GM19463 (cell line): Measurements from ENCODE around the gene SLC39A7.

Source experiments
- ATAC-seq: cut with Tn5 transposase; IDR thresholded peaks from one replicate; pipeline ENCODE4 v1.9.1; 2021; ENCODE audit warnings: mild to moderate bottlenecking, moderate library complexity; ENCODE audit not compliant: unreplicated experiment

SLC39A7 gene

DNA sequence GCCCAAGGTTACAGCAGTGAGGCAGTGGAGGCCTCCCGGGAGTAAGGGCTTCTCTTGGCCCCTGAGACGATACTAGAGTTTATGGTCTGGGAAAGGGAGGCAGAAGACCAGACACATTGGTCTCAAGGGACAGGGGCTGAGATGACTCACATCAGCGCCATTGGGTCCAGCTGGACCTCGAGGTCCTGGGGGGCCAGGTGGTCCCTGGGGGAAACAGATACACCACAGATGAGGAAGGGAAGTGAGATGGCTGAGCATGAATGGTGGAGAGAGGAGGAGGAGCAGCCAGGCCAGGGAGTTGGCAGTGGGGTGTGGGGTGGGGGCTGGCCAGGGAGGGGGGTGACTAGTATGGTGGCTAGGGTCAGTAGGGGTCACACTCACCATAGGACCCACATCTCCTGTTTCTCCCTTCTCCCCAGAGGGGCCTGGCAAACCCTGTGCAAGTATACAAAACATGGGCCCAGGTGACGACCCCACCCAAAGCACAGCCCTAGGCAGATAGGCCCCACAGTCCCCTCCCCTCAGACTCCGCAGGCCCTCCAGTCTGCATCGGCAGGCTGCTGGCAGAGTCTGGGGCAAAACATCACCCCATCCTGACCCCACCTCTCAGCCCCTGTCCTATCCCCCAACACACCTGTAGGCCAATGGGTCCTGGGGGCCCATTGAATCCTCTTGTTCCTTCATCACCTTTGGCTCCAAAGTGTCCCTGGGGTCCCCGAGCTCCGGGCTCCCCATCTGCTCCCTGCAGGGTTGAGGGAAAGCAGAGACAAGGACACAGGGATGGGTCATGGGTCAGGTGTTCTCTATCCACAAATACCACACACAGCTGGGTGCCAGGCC, 30.3 kb upstream of the SLC39A7 start:
- ATAC-seq = no peak

DNA sequence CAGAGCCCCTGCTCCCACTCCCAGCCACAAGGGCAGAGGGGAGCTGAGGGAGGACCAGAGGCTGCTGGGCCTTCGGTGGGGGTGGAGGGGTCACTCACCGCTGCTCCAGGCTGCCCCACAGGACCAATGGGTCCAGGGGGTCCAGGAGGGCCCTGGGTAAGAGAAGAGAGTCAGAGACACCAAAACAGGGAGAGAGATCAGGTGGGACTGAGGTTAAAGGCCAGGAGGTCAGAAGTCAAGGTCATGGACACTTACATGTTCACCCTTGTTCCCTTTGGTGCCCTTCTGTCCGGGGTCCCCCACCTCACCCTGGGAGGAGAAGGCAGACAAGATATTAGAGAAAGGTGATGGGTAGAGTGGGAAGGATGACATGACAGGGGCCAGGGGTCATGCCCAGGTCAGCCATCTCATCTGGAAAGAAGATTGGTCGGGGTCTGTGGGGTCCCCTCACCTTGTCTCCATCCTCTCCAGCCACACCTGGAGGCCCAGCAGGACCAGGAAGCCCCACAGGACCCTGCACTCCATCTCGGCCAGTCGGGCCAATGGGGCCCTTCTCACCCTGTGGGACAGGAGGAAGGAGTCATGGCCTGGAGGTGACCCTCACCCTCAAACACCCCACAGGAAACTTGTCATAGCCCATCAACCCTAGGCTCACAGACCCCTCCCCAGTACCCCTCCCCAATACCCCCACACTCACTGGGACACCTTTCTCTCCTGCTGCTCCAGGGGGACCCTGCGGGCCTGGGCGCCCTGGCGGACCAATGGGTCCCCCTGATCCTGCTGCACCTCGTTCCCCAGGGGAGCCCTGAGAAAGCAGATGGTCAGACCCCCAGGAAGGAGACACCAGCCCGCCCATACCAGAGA, 29.4 kb upstream of the SLC39A7 start:
- ATAC-seq = no peak

DNA sequence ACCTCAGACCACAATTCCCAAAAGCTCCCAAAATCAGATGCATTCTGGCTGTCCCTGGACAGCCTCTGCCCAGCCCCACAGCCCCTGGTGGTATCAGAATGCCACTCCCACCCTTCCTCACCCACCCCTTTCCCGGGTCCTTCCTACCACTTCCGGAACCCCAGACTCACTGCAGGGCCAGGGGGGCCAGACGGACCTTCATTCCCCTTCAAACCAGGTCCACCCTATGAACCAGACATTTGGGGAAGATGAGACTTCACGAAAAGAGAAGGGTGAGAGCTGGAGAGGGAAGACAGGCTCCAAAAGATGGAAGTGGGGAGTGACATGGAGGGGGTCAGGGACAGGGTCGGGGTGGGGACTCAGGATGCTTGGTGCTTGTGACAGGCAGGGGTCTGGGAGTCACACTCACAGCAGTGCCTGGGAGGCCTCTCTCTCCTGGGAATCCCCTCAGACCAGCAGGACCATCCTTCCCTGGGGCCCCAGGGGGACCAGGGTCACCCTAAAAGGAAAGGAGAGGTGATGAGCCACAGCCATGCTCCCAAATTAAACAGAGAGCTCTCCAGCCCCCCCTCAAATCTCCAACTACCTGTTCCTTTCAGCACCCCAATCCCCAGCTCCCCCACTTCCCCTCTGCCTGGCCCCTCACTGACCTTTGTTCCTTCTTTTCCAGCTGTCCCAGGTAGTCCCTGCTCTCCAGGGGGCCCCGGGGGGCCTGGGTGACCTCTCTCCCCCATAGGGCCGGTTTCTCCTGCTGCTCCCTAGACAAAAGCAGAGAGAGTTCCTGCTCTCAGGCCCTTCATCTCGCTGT, 28.6 kb upstream of the SLC39A7 start:
- ATAC-seq = no peak

DNA sequence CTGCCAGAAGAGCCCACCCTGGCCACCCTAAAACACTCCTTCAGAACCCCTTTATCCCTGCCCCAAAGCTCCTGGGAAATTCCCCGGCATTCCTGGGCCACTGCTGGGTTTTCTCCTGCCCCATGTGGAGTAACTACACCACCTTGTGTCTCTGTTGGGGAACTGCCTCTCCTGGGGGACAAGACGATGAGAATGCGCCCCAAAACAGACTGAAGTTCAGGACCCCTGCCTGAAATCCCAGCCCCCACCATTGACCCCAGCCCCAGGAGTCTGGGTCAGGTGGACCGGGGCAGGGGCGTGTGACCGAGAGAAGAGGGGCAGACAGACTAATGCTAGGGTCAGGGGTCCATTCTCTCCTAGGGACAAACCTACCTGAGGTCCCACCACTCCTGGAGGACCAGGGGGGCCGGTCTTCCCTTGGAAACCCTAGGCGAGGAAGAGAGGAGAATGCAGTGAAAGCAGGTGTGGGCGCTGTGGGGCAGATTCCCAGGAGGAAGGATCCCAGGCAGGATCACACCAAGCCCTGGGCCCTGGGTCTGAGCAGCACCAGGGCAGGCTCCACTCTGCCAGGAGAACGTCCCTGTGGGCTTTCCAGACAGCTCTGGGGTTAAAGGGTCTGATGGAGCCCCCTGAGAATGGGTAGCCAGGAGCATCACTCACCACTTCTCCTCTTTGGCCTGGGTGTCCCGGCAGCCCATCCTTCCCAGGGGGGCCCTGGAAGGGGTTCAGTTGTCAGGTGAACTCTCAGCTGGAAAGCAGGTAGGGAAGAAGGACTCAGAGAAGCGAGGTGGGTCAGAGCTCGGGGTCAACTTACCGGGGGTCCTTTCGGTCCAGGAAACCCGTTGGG, 27.8 kb upstream of the SLC39A7 start:
- no peak for ATAC-seq

DNA sequence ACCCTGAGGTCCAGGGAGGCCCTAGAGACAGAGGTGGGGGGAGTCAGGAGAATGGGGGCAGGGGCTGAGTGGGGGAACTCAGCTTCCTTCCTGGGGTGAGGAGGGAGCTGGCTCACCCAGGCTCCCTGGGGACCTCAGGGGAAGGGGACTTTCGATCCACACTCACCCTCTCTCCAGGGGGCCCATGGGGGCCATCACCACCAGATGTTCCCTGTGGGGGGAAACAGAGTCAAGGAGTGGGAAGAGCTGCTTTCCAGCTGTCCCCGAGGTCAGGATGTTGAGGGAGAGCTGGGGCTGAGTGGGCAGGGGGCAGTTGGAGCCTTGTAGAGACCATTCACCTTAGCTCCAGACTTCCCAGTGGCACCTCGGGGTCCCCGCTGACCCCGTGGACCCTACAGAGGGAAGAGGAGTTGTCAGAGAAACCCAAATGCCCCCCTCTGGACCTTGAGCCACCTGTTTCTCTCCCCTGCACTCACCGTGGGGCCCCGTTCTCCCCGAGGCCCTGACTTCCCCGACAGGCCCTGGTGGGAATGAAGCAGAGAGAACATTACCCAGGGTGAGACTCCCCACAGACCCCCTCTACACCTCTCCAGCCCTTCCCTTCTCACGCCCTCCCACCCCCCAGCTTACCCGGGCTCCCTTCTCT, 27.0 kb upstream of the SLC39A7 start:
- no peak for ATAC-seq

DNA sequence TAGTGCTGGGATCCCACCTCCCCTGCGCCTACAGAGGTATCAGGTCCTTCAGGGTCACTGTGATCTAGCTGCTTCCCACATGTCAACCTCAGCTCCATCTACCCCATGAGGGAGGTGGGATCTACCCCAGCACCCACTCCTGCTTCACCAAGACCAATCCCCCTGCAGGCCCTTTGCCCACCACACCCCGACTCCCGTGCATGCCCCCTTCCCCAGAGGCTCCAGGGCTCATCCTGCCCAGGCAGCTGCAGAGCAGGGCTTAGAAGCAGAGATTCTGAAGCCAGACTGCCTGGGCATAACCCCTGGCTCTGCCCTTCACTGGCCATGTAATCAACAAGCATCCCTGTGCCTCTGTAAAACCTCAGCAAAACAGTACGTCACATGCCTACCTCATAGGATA, 25.9 kb upstream of the SLC39A7 start:
- ATAC-seq = no peak

DNA sequence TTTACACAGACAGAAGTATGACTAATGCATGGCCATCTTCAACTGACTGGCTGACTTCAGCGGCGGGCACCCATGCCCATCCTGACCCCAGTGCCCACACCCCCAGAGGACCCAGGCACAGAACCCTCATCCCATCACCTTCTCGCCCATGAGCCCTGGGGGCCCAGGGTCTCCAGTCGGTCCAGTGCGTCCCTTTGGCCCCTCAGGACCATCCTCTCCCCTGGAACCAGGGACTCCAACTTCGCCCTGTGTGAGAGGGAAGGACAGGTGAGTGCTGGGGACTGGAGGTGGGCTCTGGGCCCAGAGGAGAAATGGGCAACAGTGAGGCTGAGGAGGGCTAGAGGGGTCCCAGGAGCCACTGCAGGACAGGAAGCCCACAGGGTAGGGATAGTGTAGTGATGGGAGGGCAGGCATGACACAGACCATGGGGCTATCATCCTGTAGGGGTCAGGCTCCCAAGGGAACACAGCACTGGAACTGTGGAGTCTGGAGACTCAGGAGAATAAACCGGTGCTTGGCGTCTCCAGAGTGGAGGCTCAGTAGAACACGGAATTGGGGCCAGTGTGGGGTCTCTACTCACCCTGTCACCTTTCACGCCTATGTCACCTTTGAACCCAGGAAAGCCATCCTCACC, 25.1 kb upstream of the SLC39A7 start:
- no peak for ATAC-seq

DNA sequence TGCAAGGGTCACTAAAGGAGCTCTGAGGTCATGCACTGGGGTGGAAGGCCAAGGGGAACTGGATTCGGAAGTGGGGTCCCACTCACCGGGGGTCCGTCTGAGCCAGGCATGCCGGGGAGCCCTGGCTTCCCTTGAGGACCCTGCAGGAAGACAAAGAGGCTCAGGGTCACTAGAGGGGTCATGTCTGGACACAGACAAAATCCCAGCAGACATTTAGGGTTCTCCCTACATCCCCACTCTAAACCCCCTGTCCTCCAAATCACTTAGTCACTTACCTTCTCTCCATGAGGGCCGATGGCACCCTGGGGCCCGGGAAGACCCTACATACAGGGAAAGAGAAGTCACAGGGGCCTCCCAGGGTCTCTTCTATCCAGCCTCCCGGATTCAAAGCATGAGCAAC, 23.8 kb upstream of the SLC39A7 start:
- ATAC-seq = no peak

DNA sequence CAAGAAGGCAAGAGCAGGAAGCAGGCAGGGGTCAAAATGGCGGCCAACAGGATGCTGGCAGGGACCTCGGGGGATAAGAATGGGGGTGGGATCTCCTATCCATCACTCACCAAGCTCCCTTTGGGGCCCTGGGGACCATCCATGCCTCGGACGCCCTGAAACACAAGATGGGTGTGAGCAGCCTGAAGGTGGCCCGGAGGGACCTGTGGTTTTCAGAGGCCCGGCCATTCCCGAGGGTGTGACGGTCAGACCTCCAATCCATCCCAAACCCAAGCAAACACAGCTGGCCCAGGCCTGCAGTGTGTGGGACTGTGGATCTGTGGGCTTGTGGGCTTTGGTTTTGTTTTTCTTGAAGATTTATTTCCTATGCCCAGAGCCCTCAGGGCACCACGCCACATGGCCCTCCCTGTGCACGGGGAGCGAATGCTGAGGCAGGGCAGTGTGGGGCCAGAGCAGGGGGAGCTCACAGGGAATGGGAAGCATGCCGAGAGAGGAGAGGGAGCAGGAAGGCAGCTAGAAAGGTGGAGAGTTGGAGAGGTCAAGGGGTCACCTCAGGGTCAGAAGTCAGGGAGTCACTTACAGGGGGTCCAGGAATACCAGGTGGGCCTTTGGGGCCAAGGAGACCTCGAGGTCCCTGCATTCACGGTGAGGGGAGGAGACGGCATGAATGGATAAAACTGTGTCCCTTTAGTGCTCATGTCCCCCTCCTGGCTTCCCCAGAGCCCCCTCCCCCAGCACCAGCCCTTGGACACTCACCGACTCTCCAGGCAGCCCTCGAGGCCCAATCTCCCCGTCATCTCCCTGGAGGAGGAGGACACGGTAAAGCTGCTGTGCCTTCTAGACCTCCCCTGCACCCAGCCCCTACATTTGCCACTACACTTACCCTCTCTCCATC, 22.9 kb upstream of the SLC39A7 start:
- no peak for ATAC-seq

DNA sequence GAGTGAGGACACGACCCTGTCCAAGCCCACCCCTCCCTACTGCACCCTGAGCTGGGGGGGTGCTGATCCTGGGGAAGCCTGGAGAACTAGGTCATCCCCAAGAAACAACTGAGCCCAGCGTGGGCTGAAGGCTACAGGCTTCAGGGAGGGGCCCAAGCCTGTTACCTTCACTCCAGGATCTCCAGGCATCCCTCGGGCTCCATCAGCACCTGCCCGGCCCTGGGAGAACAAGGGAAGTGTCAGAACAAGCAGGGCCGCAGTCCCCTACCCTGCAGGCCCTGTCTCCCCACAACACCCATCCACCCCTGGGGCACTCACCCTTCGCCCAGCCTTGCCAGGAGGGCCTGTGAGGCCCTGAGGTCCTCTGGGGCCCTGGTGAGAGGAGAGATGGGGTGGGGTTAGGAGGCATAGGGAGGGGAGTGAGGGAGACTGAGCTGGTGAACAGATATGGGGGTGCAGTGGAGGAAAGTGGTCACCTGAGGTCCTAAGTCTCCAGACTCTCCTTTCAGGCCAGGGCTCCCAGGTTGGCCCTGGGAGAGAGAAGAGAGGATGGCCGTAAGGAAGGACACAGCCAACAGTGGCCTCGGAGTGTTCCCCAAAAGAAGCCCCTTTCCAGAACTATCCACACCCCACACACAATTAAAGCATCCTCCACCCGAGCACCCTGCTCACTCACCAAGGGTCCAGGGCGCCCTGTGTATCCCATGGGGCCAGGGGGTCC, 21.8 kb upstream of the SLC39A7 start:
- ATAC-seq = no peak

DNA sequence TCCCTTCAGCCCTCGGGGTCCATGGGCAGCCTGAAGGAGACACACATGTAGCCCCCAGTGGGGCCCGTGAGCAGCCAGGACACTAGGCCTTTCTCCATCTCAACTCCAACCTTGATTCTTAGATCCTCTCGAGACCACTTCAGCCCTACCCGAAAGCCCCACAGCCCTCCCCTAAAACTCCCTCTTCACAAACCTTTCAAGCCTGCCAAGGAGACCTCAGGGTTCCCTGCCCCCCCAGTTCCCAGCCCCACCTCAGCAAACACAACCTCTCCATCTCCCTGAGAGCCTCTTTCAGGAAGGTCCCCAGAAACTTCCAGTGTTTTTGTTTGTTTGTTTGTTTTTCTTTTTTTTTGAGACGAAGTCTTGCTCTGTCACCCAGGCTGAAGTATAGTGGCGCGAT, 19.5 kb upstream of the SLC39A7 start:
- ATAC-seq = no peak

DNA sequence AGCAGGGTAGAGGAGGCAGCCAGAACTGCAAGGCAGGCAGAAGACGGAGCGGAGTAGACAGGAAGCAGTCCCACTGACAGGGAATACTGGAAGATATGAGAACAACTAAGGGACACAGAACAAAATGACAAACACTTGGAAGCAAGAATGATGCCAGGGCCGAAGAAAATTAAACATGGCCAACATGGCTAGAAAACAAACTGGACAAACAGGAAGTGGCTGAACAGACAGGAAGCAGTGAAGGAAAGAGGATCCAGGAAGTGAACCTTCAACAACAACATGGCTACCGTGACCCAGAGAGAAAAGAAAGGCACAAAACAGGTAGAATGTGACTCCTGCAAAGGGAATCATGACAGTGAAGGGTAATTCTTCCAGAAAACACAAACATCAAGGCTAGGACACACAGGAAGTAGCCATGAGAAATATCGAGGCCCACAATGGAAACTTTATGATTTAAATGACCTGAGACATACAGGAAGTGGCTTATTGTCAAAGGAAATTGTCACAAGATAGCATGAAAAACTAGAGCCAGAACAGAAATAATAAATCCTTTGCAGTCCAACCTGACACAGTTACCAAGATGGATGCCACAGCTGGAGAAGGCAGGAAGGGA, 17.5 kb upstream of the SLC39A7 start:
- ATAC-seq = no peak

DNA sequence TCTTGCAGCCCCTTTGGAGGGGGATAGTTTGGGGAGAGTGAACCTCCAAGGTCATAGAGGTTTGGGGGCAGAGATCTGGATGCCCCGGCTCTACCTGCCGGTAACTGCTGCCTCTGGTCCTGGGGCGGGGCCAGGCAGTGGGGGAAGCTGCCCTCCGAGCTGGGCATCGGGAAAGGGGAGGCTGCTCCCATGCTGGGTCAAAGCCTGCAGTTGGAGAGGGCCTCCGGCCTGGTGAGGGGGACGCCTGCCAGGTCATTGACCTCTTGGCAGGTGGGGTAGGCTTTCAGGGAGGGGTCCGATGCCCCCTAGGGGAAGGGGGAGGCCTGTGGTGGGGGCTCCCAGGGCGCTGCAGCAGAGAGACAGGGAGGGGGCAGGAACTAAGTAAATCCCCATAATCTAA, 15.5 kb upstream of the SLC39A7 start:
- no peak for ATAC-seq

DNA sequence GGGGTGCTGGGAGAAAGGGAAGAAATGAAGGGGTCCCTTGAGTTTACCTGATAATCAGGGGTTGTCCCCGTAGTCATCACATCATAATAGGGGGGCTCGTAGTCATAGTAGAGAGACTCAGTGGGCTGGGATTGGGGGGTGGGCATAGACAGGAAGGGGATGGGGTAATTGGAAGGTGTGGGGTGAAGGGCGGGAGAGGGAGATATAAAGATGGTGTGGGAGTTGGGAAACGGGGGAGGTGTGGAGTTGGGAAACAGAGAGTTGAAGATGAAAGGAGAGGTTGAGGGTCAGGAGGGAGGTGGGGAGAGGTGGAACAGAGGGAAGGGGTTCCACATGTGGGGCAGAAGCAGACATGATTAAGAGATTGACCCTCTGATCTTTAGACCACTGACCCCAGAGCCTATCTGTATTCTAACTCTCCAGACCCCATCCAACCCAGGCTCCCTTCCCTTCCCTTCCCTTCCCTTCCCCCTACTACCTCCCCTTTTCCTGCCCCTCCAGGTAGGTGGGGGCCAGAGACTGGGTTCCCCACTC, 14.9 kb upstream of the SLC39A7 start:
- ATAC-seq = no peak

DNA sequence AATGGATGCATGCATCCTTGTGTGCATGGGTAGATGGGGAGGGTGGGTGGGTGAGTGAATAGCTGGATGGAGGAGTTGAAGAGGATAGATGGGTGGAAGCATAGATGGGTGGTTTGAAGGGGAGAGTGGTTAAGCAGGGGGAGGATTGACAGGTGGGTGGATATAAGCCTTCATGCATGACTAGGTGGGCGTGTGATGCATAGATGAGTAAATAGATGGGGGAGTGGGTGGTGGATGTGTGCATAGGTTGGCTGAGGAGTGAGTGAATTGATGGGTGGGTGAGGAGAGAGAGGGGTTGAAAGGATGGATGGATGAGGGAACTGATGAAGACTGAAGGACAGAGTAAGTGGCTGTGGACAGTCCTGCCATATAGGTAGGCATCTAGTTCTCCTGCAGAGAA, 12.9 kb upstream of the SLC39A7 start:
- ATAC-seq = no peak

DNA sequence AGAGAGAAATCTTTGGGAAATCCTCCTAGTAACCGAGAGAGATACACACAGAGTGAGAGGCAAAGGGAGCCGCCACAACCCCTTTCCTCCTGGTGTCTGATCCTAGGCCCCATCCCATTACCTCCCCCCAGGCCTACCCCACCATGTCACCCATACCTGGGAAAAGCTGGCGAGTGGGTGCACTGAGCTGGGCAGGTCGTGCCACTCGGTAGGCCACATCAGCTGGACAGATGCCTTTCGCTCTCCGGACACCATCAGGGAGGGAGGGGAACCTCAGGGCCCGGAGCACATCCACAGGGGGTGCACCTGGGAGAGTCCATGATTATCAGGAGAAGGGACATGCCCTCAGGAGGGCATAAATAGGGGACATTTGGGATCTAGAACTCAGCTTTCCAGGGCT, 11.5 kb upstream of the SLC39A7 start:
- no peak for ATAC-seq
